T follicular helper cell (primary cell): ENCODE measurements around the gene ENO3.

Experiments
- DNase-seq: peaks from one replicate; pipeline ENCODE4 v3.0.0-alpha.2; 2020; ENCODE audit warnings: low read depth

ENO3 gene

GRCh38 chr17:4937553-4937952 is 13.4 kb upstream of the ENO3 start:
- DNase-seq, result no peak

DNA sequence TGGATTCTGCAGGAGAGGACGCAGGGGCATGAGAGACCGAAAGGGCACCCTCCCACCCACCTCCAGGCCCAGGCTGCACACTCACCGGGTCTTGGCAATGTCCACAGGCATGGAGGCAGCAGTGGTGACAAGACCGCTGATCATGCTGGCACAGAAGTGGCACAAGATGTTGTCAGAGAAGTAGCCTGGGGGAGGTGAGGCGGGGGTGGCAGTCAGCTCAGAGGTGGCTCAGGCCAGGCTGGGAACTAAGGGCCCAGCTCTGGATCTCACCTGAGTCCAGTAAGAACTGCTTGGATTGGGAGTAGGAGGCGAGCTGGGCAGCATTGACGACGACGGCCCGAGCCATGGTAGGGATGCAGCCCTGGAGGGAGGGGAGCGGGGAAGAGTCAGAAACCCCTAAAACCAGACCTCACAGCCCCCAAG is 12.8 kb upstream of the ENO3 start:
- DNase-seq, result no peak

DNA sequence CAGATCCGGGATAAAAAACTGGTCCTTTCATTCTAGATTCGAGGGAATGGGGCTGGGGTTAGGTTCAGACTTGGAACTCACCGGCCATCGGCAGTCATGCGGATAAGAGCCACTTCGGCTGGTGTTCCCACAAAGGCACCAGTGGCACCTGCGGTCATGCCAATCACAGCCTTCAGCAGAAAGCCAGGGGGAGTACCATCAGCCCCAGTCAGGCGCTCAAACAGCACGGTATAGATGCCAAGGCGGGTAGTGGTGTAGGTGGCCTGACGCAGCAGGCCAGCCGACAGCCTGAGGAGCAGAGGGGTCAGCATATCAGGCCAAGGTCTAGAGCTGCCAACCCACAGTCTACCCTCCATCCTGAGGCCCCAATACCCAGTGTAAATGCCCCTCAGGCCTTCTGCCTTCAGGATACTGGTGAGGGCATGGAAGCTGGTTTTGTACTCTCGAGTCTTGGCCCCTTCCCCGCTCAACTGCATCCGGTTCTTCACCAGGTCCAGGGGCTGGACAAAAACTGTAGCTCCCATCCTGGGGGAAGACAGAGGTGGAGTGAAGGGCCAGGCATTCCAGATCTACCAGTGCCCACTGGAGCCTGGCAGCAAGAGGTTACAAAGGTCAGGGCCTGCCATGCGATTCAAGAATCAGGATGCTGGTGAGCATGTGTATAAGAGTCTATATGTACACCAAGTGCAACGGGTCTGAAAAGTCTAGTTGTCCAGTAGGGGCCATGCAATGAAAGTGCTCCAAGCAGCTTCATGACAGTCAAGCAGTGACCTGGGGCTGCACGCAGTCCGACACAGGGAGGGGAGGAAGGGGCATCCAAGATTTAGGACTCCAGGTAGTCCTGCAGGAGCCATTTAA is 12.0 kb upstream of the ENO3 start:
- DNase-seq, result no peak

DNA sequence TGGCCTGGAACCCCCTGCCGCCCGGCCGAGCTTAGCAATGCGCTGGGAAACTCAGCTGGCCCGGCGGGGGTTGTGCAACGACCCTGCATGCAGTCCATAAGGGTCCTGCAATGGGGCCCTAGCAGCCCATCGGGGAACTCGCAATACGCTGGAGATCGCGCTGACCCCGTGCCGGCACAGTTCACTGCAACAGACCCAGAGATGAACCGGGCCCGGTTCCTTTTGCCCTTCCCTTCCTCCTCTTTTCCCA is 11.4 kb upstream of the ENO3 start:
- DNase-seq, result no peak

DNA sequence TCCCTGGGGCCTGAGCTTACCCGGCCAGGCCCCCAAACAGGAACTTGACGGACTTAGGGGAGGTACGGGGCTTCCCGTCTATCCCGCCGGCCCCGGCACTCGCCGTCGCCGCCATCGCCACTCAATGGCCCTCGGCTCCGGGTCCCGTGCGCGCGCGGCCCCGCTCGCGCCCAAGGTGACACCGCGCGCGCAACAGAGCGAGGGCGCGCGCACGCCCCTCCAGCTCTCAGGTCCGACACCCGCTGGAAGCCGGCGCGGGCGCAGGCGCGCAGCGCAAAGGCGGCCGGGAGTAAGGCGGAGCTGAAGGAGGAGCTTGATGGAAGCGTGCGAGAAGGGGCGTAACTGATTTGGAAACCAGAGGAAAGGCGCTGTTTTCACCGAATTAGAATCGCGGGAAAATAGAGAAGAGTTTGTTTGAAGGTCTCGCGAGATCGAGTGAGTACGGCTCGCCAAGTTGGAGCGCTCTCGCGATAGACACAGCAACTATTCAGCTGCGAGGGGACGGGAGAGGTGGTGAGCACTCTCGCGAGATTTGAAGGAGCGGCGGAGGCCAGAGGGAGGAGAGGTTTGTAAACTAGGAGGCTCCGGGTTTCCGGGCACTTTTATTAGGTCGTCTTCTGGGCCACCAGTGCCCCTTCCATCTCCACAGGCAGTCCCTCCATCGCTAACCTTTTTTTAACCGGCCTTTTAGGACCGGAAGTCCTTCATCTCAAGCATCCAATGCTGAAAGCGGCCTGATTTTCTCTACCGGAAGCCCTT is 10.9 kb upstream of the ENO3 start, which contains the start of the genes RNF167 and SLC25A11:
Gene RNF167 (plus strand): TSS at position 473 of the 759 bp plus-strand sequence. CDS start 642 bp downstream, outside the sequence.
Gene SLC25A11 (minus strand): TSS at position 251 of the 759 bp plus-strand sequence. CDS start 136 bp downstream, at position 115.
- DNase-seq, result peak; percentile 93

- DNase-seq, result peak; percentile 22
Observed at GRCh38 chr17:4940555-4941318, 10.2 kb upstream of the ENO3 start.

DNA sequence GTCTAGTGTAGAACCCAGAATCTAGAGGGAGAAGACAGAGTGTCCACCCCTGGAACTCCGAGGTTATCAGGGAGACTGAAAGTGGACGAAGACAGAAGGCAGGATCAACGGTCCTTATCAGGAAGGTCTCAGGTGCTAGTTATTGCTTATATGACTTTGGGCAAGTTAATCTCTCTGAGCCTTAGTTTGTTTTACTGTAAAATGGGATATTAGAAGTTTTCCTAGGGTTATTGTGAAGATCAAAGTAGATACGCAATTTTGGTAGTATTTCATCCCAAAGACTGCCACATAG is 9.7 kb upstream of the ENO3 start:
- DNase-seq, result no peak

- DNase-seq, result no peak
Observed at GRCh38 chr17:4942760-4943508, 8.0 kb upstream of the ENO3 start.

DNA sequence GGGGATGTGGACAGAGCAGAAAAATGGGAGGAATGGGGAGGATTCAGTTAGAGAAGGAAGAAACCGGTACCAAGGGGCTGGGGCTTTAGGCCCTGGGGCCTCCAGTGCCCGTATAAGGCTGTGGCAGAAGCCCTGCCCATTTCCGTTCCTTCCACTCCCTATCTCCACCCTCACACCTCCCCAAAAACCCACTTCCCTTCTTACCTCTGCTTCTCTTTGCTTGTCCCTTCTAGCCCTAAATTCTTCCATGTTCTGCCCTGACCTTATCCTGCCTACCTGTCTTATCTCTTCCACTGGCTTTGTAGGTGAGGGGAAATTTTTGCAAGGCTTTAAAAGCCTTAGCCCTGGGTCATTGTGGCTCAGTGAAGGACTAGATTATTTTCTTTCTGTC is 6.8 kb upstream of the ENO3 start:
- peak; percentile 29 for DNase-seq

DNA sequence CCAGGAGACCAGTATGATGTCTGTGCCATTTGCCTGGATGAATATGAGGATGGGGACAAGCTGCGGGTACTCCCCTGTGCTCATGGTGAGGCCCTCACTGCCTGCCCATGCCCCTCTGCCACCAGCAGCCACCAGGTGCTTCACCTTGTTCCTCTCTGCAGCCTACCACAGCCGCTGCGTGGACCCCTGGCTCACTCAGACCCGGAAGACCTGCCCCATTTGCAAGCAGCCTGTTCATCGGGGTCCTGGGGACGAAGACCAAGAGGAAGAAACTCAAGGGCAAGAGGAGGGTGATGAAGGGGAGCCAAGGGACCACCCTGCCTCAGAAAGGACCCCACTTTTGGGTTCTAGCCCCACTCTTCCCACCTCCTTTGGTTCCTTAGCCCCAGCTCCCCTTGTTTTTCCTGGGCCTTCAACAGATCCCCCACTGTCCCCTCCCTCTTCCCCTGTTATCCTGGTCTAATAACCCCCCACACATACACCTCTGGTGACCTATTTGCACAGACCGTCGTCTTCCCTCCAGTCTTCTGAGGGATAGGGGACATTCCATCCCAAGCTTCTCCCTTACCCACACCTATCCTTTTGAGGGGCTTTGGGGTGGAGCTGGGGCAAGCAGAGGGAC is 6.3 kb upstream of the ENO3 start:
- no peak for DNase-seq

DNA sequence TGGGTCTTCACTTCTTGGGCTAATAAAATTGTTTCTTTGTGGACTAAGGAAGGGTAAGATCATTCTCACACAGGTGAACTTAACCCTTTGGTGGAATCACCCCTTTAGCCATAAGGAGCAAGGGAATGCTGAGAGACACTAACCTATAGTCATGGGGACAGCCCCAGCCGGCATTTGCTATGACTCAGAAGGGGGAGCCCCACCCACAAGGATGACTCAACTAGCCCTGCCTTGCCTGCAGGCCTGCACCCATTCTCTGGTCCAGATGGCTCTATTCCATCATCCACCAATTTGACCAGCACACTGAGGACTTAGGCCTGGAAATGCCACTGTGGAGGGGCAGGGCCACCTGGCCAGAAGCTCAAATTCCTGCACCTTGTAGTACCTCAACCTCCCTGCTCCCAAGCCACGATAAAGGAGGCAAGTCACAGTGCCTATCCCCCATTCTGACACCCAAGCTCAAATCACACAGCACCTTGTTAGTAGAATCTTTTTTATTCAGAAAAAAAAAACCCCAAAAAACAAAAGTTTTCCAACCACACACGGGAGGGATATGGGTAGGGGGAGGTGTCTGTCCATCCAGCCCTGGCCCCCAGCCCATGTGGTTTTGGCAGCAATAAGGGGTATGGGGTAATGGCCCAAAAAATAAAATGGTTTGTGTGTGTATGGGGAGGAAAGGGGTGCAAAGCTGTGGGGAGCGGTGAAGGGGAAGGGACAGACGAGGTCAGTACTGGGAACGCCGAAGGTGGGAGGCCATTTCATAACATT is 5.6 kb upstream of the ENO3 start:
- DNase-seq, result peak; percentile 64

- no peak for DNase-seq
Observed at GRCh38 chr17:4945944-4946280, 5.0 kb upstream of the ENO3 start.

- no peak for DNase-seq
Observed at GRCh38 chr17:4946312-4946976, 4.5 kb upstream of the ENO3 start.

GRCh38 chr17:4947010-4947410 is 3.9 kb upstream of the ENO3 start:
- DNase-seq, result no peak

DNA sequence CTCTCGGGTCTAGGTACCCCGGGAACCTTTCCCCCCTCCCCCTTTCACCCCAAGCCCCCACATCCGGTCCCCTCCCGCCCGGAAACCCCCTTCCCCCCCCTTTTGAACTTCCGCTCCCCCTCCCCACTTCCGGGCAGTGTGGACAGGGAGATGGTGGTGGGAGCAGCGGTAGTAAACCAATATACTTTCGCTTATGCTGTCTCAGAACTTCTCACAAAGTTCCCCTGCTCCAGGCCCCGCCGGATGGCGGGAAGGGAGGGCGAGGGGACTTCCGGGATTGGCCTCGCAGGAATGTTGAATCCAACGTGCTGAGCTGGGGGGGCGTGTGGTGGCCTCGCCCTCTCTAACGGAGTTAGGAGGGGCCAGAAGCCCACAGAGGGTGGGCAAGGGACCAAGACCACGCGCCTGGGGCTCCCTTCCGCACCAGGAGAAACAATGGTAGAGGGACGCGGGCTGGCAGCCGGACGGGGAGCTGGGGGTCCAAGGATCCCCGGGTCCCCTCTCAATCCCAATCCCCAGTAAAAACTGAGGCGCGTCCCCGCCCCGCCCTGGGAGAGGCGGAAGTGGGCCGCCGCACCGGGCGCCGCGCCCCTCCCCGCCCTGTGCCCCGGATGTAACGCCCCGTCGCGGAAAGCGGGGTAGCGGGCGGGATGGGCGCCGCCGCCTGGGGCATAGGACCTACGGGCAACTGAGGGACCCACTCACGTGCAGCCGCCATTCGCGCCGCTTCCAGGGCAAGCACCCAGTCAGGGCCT is 3.3 kb upstream of the ENO3 start:
- peak; percentile 40 for DNase-seq

- DNase-seq, result peak; percentile 85
Observed at GRCh38 chr17:4948166-4948930, 2.6 kb upstream of the ENO3 start, which contains the start of gene PFN1. Gene PFN1 (minus strand): TSS chr17:4948530. CDS start chr17:4948394, 136 bp downstream.

DNA sequence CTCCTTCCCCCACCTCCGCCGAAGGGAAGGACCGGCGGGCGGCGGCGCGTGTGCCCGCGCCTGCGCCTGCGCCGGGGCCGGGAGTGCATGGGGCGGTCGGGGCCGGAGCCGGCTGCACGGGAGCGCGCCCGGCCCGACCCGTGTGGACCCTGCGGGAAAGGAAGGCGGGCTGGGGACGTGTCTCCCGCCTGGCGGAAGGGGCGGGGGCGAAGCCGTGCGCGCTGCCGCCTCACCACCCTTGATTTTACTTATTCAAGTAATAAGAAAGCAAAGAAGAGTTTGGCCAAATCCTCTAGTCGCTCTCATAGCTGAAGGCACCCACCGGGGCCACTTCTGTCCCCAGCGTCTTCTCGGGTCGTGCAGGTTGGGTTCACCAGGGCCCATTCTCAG is 2.0 kb upstream of the ENO3 start:
- peak; percentile 47 for DNase-seq

- peak; percentile 68 for DNase-seq
Observed at GRCh38 chr17:4949321-4950074, 1.4 kb upstream of the ENO3 start.
